HEK293T (cell line): ENCODE results near the gene IPO13.

Source experiments
- CTCF ChIA-PET: fragments of 350-600 bp; formaldehyde crosslinking; extraction: SDS; loops from one replicate; lab custom pipeline; 2021; ENCODE audit warnings: antibody characterized with exemption, inconsistent platforms; lab: Yijun Ruan, JAX
- POLR2A ChIA-PET: fragments of 350-600 bp; formaldehyde crosslinking; extraction: SDS; loops from one replicate; lab custom pipeline; 2020; ENCODE audit warnings: antibody characterized with exemption, inconsistent platforms; lab: Yijun Ruan, JAX
- DNase-seq: peaks from one replicate; pipeline ENCODE4 v3.0.0; 2012; ENCODE audit warnings: mixed read lengths; ENCODE audit errors: extremely low spot score
- ARNT ChIP-seq: fragments of 450-650 bp; IDR thresholded peaks from 2 replicates; pipeline ENCODE4 v1.6.1; 2017; ENCODE audit warnings: mild to moderate bottlenecking
- BHLHE40 ChIP-seq: fragments of 450-650 bp; IDR thresholded peaks from 2 replicates; pipeline ENCODE4 v1.6.1; 2016; ENCODE audit warnings: mild to moderate bottlenecking, moderate library complexity, borderline replicate concordance
- CTBP1 ChIP-seq: fragments of 450-650 bp; IDR thresholded peaks from 2 replicates; pipeline ENCODE4 v1.6.1; 2016; ENCODE audit warnings: borderline replicate concordance
- ELF4 ChIP-seq: fragments of 450-650 bp; IDR thresholded peaks from 2 replicates; pipeline ENCODE4 v1.6.1; 2017; ENCODE audit warnings: antibody characterized with exemption
- FOXA1 ChIP-seq: fragments of 450-650 bp; IDR thresholded peaks from 2 replicates; pipeline ENCODE4 v1.6.1; 2016; ENCODE audit warnings: mild to moderate bottlenecking
- FOXK2 ChIP-seq: fragments of 450-650 bp; IDR thresholded peaks from 2 replicates; pipeline ENCODE4 v1.6.1; 2016; ENCODE audit warnings: mild to moderate bottlenecking
- FOXM1 ChIP-seq: fragments of 450-650 bp; IDR thresholded peaks from 2 replicates; pipeline ENCODE4 v1.6.1; 2017; ENCODE audit warnings: mild to moderate bottlenecking, borderline replicate concordance
- HDGF ChIP-seq: fragments of 450-650 bp; IDR thresholded peaks from 2 replicates; pipeline ENCODE4 v1.6.1; 2017; ENCODE audit warnings: antibody characterized with exemption, borderline replicate concordance
- L3MBTL2 ChIP-seq: fragments of 450-650 bp; conservative IDR thresholded peaks from 2 replicates; pipeline ENCODE4 v1.6.1; 2016; ENCODE audit warnings: mild to moderate bottlenecking
- LEF1 ChIP-seq: fragments of 450-650 bp; IDR thresholded peaks from 2 replicates; pipeline ENCODE4 v1.6.1; 2017; ENCODE audit warnings: mild to moderate bottlenecking, borderline replicate concordance
- NFRKB ChIP-seq: fragments of 450-650 bp; IDR thresholded peaks from 2 replicates; pipeline ENCODE4 v1.6.1; 2016; ENCODE audit warnings: mild to moderate bottlenecking, moderate library complexity
- SP1 ChIP-seq: fragments of 450-650 bp; IDR thresholded peaks from 2 replicates; pipeline ENCODE4 v1.6.1; 2017
- SUZ12 ChIP-seq: fragments of 450-650 bp; IDR thresholded peaks from 2 replicates; pipeline ENCODE4 v1.6.1; 2016; ENCODE audit warnings: mild to moderate bottlenecking
- TARDBP ChIP-seq: fragments of 450-650 bp; IDR thresholded peaks from 2 replicates; pipeline ENCODE4 v1.6.1; 2016
- ZNF384 ChIP-seq: fragments of 450-650 bp; IDR thresholded peaks from 2 replicates; pipeline ENCODE4 v1.6.1; 2016
- TF ChIP-seq, protein P1 (sequence below): fragments of 450-650 bp; IDR thresholded peaks from 2 replicates; pipeline ENCODE4 v1.6.1; 2016

Gene IPO13

DNA sequence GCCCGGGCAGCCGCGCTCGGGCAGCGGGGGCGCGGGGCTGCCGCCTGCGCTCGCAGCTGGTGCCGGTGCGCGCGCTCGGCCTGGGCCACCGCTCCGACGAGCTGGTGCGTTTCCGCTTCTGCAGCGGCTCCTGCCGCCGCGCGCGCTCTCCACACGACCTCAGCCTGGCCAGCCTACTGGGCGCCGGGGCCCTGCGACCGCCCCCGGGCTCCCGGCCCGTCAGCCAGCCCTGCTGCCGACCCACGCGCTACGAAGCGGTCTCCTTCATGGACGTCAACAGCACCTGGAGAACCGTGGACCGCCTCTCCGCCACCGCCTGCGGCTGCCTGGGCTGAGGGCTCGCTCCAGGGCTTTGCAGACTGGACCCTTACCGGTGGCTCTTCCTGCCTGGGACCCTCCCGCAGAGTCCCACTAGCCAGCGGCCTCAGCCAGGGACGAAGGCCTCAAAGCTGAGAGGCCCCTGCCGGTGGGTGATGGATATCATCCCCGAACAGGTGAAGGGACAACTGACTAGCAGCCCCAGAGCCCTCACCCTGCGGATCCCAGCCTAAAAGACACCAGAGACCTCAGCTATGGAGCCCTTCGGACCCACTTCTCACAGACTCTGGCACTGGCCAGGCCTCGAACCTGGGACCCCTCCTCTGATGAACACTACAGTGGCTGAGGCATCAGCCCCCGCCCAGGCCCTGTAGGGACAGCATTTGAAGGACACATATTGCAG is 10.2 kb upstream of the IPO13 start:
- ChIA-PET POLR2A (no interaction called here), CTCF (interaction anchor here (2.7 kb wide), 1 partner anchor 171 kb away, joined by 127 read pairs; no protein-coding TSS in a partner anchor)
- no peak for TF ChIP-seq FOXA1
- TF ChIP-seq ARNT: no peak
- no peak for TF ChIP-seq BHLHE40
- no peak for TF ChIP-seq CTBP1
- TF ChIP-seq NFRKB: no peak
- TF ChIP-seq FOXM1: no peak
- TF ChIP-seq LEF1: no peak
- TF ChIP-seq HDGF: no peak
- TF ChIP-seq TARDBP: no peak
- TF ChIP-seq SP1: no peak
- no peak for TF ChIP-seq SUZ12
- no peak for TF ChIP-seq L3MBTL2
- no peak for TF ChIP-seq ELF4
- no peak for DNase-seq

DNA sequence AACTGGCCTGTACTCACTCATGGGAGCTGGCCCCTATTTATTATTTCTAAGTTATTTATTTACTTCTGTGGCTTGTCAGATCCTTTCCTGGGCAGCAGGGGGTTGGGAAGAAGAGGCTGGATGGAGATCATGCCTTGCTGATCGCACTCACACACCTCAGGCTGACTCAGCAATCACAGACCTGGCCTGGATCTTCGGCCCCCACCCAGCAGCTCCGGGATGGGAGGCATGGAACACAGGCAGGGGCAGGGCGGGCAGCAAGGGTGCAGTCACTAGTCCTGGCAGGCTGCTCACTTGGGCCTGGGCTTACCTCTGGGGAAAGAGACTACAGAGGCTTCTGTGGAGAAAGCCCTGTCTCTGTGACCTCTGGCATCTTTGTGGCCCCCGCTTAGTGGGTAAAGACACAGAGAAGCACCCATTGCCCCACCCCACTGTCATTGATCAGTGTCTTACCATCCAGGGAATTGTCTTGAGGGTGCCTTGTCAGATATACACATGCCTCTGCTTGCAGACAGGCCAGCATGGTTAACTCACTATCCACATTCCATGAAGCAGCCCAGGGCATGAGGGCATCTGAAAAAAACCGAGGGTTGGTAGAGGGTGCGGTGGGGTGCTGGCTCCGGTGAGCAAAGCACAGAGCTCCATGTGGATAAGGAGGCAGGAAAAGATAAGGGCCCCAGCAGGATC is 9.4 kb upstream of the IPO13 start:
- ChIA-PET CTCF (interaction anchor here (0.8 kb wide), 1 partner anchor 174 kb away, joined by 3 read pairs; no protein-coding TSS in a partner anchor), POLR2A (no interaction called here)
- TF ChIP-seq HDGF: no peak
- TF ChIP-seq SP1: no peak
- TF ChIP-seq BHLHE40: no peak
- no peak for TF ChIP-seq FOXA1
- no peak for TF ChIP-seq ELF4
- no peak for TF ChIP-seq FOXM1
- TF ChIP-seq TARDBP: no peak
- TF ChIP-seq, protein P1, sequence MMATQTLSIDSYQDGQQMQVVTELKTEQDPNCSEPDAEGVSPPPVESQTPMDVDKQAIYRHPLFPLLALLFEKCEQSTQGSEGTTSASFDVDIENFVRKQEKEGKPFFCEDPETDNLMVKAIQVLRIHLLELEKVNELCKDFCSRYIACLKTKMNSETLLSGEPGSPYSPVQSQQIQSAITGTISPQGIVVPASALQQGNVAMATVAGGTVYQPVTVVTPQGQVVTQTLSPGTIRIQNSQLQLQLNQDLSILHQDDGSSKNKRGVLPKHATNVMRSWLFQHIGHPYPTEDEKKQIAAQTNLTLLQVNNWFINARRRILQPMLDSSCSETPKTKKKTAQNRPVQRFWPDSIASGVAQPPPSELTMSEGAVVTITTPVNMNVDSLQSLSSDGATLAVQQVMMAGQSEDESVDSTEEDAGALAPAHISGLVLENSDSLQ: no peak
- no peak for TF ChIP-seq SUZ12
- no peak for TF ChIP-seq ARNT
- TF ChIP-seq L3MBTL2: no peak
- TF ChIP-seq ZNF384: no peak
- TF ChIP-seq LEF1: no peak
- no peak for TF ChIP-seq FOXK2
- TF ChIP-seq CTBP1: no peak
- TF ChIP-seq NFRKB: no peak
- DNase-seq: no peak

GRCh38 chr1:43938383-43938782 is 8.4 kb upstream of the IPO13 start:
- no peak for TF ChIP-seq TARDBP
- TF ChIP-seq, protein P1: no peak
- TF ChIP-seq ELF4: no peak
- no peak for TF ChIP-seq FOXA1
- no peak for TF ChIP-seq HDGF
- no peak for TF ChIP-seq BHLHE40
- TF ChIP-seq ARNT: no peak
- no peak for TF ChIP-seq NFRKB
- no peak for TF ChIP-seq SP1
- no peak for DNase-seq
- CTCF ChIA-PET: interaction anchor here (0.7 kb wide), 1 partner anchor 110 kb away, joined by 3 read pairs; no protein-coding TSS in a partner anchor
- POLR2A ChIA-PET: no interaction called here

GRCh38 chr1:43938892-43939587 is 7.7 kb upstream of the IPO13 start:
- ChIA-PET POLR2A (interaction anchor here (1.1 kb wide), 1 partner anchor 36 kb away, joined by 5 read pairs; no protein-coding TSS in a partner anchor), CTCF (interaction anchor here (1.0 kb wide), 1 partner anchor 9 kb away, joined by 3 read pairs; no protein-coding TSS in a partner anchor)
- DNase-seq: no peak
- no peak for TF ChIP-seq SP1
- no peak for TF ChIP-seq FOXK2
- no peak for TF ChIP-seq BHLHE40
- TF ChIP-seq NFRKB: no peak
- no peak for TF ChIP-seq FOXA1
- no peak for TF ChIP-seq LEF1
- no peak for TF ChIP-seq TARDBP
- TF ChIP-seq SUZ12: no peak
- TF ChIP-seq ELF4: no peak

- POLR2A ChIA-PET: interaction anchor here (2.5 kb wide), 1 partner anchor 292 kb away, joined by 7 read pairs; the partner anchor contains the start of gene KDM4A
- TF ChIP-seq, protein P1: no peak
- TF ChIP-seq TARDBP (no peak), ZNF384 (no peak), SP1 (no peak), ARNT (no peak), CTBP1 (no peak), FOXK2 (no peak), FOXA1 (no peak), LEF1 (no peak), SUZ12 (no peak), NFRKB (no peak), HDGF (no peak), L3MBTL2 (no peak)
- CTCF ChIA-PET: interaction anchor here (1.0 to 5.1 kb wide), 3 partner anchors 8 to 105 kb away, joined by 3 to 33 read pairs (median 3); no protein-coding TSS in a partner anchor
Measured at GRCh38 chr1:43942411-43942810, 4.3 kb upstream of the IPO13 start.

More at GRCh38 chr1:43942411-43942810, 4.3 kb upstream of the IPO13 start:
- DNase-seq: no peak
